HEK293 (cell line): ENCODE results near the gene CREB3L1.

ENCODE experiments used
- CTCF ChIA-PET: fragments of 350-600 bp; formaldehyde crosslinking; extraction: SDS; loops from one replicate; lab custom pipeline; 2021; ENCODE audit warnings: antibody characterized with exemption; lab: Yijun Ruan, JAX
- POLR2A ChIA-PET: fragments of 300-600 bp; formaldehyde crosslinking; extraction: SDS; loops from one replicate; lab custom pipeline; 2020; ENCODE audit warnings: antibody characterized with exemption, inconsistent platforms; lab: Yijun Ruan, JAX
- H3K27ac ChIP-seq: fragments of 200-500 bp; sonication (Bioruptor generic); 2 replicates; pipeline ENCODE4 v1.5.1; 2014; ENCODE audit warnings: low read depth, low read length, control low read depth, inconsistent platforms; ENCODE audit errors: extremely low read depth
- H3K36me3 ChIP-seq, 2 experiments: fragments of 200-500 bp in 1 of 2; sonication (Bioruptor generic) in 1 of 2; 1 replicate in 1 of 2; 2 replicates in 1 of 2; pipeline ENCODE4 v1.5.1; 2014 to 2017; ENCODE audit warnings: inconsistent platforms in 2 of 2, low read length in 2 of 2; ENCODE audit not compliant: control insufficient read depth in 2 of 2, insufficient read depth in 1 of 2
- H3K4me1 ChIP-seq: fragments of 200-500 bp; sonication (Bioruptor generic); 2 replicates; pipeline ENCODE4 v1.5.1; 2014; ENCODE audit warnings: mild to moderate bottlenecking, low read length, inconsistent platforms; ENCODE audit not compliant: control insufficient read depth, insufficient read depth
- H3K4me3 ChIP-seq: 2 replicates; pipeline ENCODE4 v1.5.1; 2011; ENCODE audit warnings: low read depth, mild to moderate bottlenecking, control low read depth, low read length, moderate library complexity
- H3K9me3 ChIP-seq: fragments of 200-500 bp; sonication (Bioruptor generic); 2 replicates; pipeline ENCODE4 v1.5.1; 2014; ENCODE audit warnings: low read depth, low read length, inconsistent platforms; ENCODE audit not compliant: control insufficient read depth, insufficient read depth
- HOXC10 ChIP-seq: sonication (generic); formaldehyde crosslinking; IDR thresholded peaks from 2 replicates; pipeline ENCODE4 v1.8.1; 2023; ENCODE audit warnings: mild to moderate bottlenecking, missing genetic modification reagents
- MZF1 ChIP-seq: fragments of 450-650 bp; formaldehyde crosslinking; IDR thresholded peaks from 2 replicates; pipeline ENCODE4 v1.5.1; 2017; ENCODE audit warnings: missing biosample characterization, missing genetic modification characterization, borderline replicate concordance
- SP7 ChIP-seq: fragments of 450-650 bp; formaldehyde crosslinking; IDR thresholded peaks from 2 replicates; pipeline ENCODE4 v1.5.1; 2016; ENCODE audit warnings: missing biosample characterization, missing genetic modification characterization
- ZBTB7A ChIP-seq: fragments of 450-650 bp; formaldehyde crosslinking; IDR thresholded peaks from 2 replicates; pipeline ENCODE4 v1.5.1; 2016; ENCODE audit warnings: low read depth, missing biosample characterization, missing genetic modification characterization
- ZFHX2 ChIP-seq: fragments of 450-650 bp; formaldehyde crosslinking; conservative IDR thresholded peaks from 2 replicates; pipeline ENCODE4 v1.5.1; 2016; ENCODE audit warnings: missing biosample characterization, missing genetic modification characterization
- ZFP37 ChIP-seq: fragments of 450-650 bp; formaldehyde crosslinking; IDR thresholded peaks from 2 replicates; pipeline ENCODE4 v1.5.1; 2016; ENCODE audit warnings: missing biosample characterization, missing genetic modification characterization
- ZIC2 ChIP-seq: fragments of 450-650 bp; formaldehyde crosslinking; IDR thresholded peaks from 2 replicates; pipeline ENCODE4 v1.5.1; 2016; ENCODE audit warnings: missing biosample characterization, missing genetic modification characterization
- ZNF140 ChIP-seq: fragments of 450-650 bp; formaldehyde crosslinking; IDR thresholded peaks from 2 replicates; pipeline ENCODE4 v1.5.1; 2016; ENCODE audit warnings: missing biosample characterization, missing genetic modification characterization
- ZNF157 ChIP-seq: fragments of 450-650 bp; formaldehyde crosslinking; IDR thresholded peaks from 2 replicates; pipeline ENCODE4 v1.5.1; 2016; ENCODE audit warnings: missing biosample characterization, missing genetic modification characterization
- ZNF18 ChIP-seq: fragments of 450-650 bp; formaldehyde crosslinking; IDR thresholded peaks from 2 replicates; pipeline ENCODE4 v1.5.1; 2016; ENCODE audit warnings: missing biosample characterization, missing genetic modification characterization
- ZNF23 ChIP-seq: fragments of 450-650 bp; formaldehyde crosslinking; IDR thresholded peaks from 2 replicates; pipeline ENCODE4 v1.5.1; 2016; ENCODE audit warnings: missing biosample characterization, missing genetic modification characterization, borderline replicate concordance
- ZNF335 ChIP-seq: fragments of 450-650 bp; formaldehyde crosslinking; conservative IDR thresholded peaks from 2 replicates; pipeline ENCODE4 v1.5.1; 2016; ENCODE audit warnings: missing biosample characterization, missing genetic modification characterization
- ZNF341 ChIP-seq: fragments of 450-650 bp; formaldehyde crosslinking; IDR thresholded peaks from 2 replicates; pipeline ENCODE4; 2016; ENCODE audit warnings: low read depth, missing biosample characterization, missing genetic modification characterization
- ZNF426 ChIP-seq: fragments of 450-650 bp; formaldehyde crosslinking; IDR thresholded peaks from 2 replicates; pipeline ENCODE4 v1.5.1; 2017; ENCODE audit warnings: missing biosample characterization, missing genetic modification characterization, mild to moderate bottlenecking, inconsistent platforms, moderate library complexity
- ZNF433 ChIP-seq: fragments of 450-650 bp; formaldehyde crosslinking; IDR thresholded peaks from 2 replicates; pipeline ENCODE4 v1.5.1; 2016; ENCODE audit warnings: missing biosample characterization, missing genetic modification characterization, low read depth
- ZNF580 ChIP-seq: fragments of 450-650 bp; formaldehyde crosslinking; IDR thresholded peaks from 2 replicates; pipeline ENCODE4 v1.5.1; 2016; ENCODE audit warnings: missing biosample characterization, missing genetic modification characterization
- ZNF596 ChIP-seq: fragments of 450-650 bp; IDR thresholded peaks from 2 replicates; pipeline ENCODE4 v1.5.0; 2018; ENCODE audit warnings: missing biosample characterization, mild to moderate bottlenecking, missing genetic modification characterization, moderate library complexity
- ZNF629 ChIP-seq: fragments of 450-650 bp; formaldehyde crosslinking; IDR thresholded peaks from 2 replicates; pipeline ENCODE4 v1.5.1; 2017; ENCODE audit warnings: missing biosample characterization, missing genetic modification characterization
- ZNF670 ChIP-seq: fragments of 450-650 bp; formaldehyde crosslinking; IDR thresholded peaks from 2 replicates; pipeline ENCODE4 v1.5.1; 2016; ENCODE audit warnings: missing biosample characterization, missing genetic modification characterization, low read depth
- ZNF76 ChIP-seq: fragments of 450-650 bp; formaldehyde crosslinking; IDR thresholded peaks from 2 replicates; pipeline ENCODE4; 2016; ENCODE audit warnings: low read depth, missing biosample characterization, missing genetic modification characterization, borderline replicate concordance
- ZNF777 ChIP-seq: fragments of 450-650 bp; formaldehyde crosslinking; IDR thresholded peaks from 2 replicates; pipeline ENCODE4 v1.5.1; 2017; ENCODE audit warnings: missing biosample characterization, missing genetic modification characterization, borderline replicate concordance
- TF ChIP-seq, protein P1 (sequence below): fragments of 450-650 bp; formaldehyde crosslinking; IDR thresholded peaks from 2 replicates; pipeline ENCODE4 v1.5.1; 2017; ENCODE audit warnings: missing biosample characterization, missing genetic modification characterization
- TF ChIP-seq, protein P2 (sequence below): fragments of 450-650 bp; formaldehyde crosslinking; IDR thresholded peaks from 2 replicates; pipeline ENCODE4 v1.5.1; 2016; ENCODE audit warnings: missing biosample characterization, missing genetic modification characterization

The CREB3L1 gene

DNA sequence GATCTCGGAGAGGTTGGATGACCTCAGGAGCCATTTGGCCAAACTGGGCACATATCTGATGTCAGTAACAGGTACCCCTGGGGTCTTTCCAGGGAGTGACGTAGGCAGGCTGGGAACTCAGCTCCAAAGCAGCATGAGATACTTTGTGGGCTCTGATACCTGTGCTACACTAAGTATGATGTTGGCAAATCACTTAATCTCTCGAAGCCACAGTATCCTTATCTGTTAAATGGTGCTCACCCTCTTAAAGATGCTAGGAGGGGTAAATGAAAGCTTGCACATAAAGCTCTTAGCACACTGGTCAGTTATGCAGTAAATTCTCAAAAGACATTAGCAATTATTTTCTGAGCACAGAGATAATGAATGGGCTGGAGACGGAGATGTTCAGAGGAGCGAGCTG lies 52.7 kb downstream of the CREB3L1 start:
- CTCF ChIA-PET = interaction anchor here (0.7 to 3.0 kb wide), 9 partner anchors 13 to 90 kb away, joined by 3 to 16 read pairs (median 5); partner anchors contain the start of gene DGKZ
- POLR2A ChIA-PET = no interaction called here
- no peaks in the 10 kb centered on the region for H3K36me3 ChIP-seq
- no peak for TF ChIP-seq ZNF157 (tag by site-specific recombination)
- no peak for TF ChIP-seq ZNF670 (tag by site-specific recombination)
- TF ChIP-seq, protein P1, sequence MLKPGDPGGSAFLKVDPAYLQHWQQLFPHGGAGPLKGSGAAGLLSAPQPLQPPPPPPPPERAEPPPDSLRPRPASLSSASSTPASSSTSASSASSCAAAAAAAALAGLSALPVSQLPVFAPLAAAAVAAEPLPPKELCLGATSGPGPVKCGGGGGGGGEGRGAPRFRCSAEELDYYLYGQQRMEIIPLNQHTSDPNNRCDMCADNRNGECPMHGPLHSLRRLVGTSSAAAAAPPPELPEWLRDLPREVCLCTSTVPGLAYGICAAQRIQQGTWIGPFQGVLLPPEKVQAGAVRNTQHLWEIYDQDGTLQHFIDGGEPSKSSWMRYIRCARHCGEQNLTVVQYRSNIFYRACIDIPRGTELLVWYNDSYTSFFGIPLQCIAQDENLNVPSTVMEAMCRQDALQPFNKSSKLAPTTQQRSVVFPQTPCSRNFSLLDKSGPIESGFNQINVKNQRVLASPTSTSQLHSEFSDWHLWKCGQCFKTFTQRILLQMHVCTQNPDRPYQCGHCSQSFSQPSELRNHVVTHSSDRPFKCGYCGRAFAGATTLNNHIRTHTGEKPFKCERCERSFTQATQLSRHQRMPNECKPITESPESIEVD (tag by site-specific recombination) = no peak
- TF ChIP-seq MZF1 (tag by site-specific recombination) = no peak
- TF ChIP-seq ZIC2 (tag by site-specific recombination) = no peak
- TF ChIP-seq ZBTB7A = no peak
- TF ChIP-seq, all 188 proteins: peak for 0
- Histone ChIP-seq H3K4me3 (no peak overlapping the region), H3K4me1 (no peaks in the 10 kb centered on the region), H3K9me3 (no peaks in the 10 kb centered on the region), H3K27ac (no peak overlapping the region)

GRCh38 chr11:46330563-46331281 lies 53.3 kb downstream of the CREB3L1 start:
- TF ChIP-seq ZNF426 = no peak
- TF ChIP-seq ZNF140 (tag by site-specific recombination) = peak; percentile 57

DNA sequence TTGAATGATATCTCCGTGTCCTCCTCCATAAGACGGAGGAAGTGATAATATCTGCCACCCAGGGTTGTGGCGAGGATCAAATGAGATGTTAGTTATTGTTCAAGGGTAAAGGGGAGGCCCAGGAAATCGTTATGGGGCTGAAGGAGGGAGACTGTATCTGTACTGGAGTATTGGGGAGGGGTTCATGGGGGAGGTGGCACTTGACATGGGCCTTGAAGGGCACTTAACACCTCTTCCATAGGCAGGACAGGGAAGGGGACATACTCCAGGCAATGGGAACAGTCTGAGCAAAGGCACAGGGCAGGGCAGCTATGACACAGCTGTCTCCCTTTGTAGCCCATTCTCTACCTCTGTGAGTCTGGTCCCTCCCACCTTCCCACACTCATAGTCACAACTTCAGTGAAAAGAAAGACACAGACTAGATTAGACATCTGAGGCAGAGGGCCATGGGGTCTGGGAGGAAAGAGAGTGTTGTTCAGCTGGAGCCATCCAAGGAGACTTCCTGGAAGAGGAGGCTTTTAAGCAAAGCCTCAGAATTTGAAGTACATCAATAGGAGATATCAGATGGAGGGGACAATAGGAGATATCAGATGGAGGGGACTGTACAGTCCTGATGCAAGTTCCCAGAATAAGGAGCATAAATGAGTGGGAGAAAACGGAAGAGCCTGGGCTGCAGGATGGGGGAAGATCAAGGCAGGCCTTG lies 54.0 kb downstream of the CREB3L1 start:
- Histone ChIP-seq H3K27ac (no peak overlapping the region), H3K4me3 (no peak overlapping the region)
- CTCF ChIA-PET = interaction anchor here (0.6 to 3.0 kb wide), 8 partner anchors 8 to 38 kb away, joined by 3 to 16 read pairs (median 6); partner anchors contain the start of gene DGKZ
- TF ChIP-seq ZNF580 (tag by site-specific recombination) (no peak), ZNF629 (no peak), ZNF335 (tag by site-specific recombination) (peak; percentile 77), HOXC10 (CRISPR knock-in tag) (no peak), ZFHX2 (tag by site-specific recombination) (0 out of 2 replicates have a peak, but pooled peaks have one; percentile 5), ZFP37 (tag by site-specific recombination) (no peak), ZNF433 (no peak), ZNF777 (tag by site-specific recombination) (no peak), ZNF76 (no peak), ZNF18 (tag by site-specific recombination) (no peak), ZNF341 (tag by site-specific recombination) (no peak), SP7 (tag by site-specific recombination) (peak; percentile 30; the same call in 1 of the 2 replicates), ZNF23 (tag by site-specific recombination) (no peak), ZNF596 (tag by site-specific recombination) (no peak)
- TF ChIP-seq, protein P2, sequence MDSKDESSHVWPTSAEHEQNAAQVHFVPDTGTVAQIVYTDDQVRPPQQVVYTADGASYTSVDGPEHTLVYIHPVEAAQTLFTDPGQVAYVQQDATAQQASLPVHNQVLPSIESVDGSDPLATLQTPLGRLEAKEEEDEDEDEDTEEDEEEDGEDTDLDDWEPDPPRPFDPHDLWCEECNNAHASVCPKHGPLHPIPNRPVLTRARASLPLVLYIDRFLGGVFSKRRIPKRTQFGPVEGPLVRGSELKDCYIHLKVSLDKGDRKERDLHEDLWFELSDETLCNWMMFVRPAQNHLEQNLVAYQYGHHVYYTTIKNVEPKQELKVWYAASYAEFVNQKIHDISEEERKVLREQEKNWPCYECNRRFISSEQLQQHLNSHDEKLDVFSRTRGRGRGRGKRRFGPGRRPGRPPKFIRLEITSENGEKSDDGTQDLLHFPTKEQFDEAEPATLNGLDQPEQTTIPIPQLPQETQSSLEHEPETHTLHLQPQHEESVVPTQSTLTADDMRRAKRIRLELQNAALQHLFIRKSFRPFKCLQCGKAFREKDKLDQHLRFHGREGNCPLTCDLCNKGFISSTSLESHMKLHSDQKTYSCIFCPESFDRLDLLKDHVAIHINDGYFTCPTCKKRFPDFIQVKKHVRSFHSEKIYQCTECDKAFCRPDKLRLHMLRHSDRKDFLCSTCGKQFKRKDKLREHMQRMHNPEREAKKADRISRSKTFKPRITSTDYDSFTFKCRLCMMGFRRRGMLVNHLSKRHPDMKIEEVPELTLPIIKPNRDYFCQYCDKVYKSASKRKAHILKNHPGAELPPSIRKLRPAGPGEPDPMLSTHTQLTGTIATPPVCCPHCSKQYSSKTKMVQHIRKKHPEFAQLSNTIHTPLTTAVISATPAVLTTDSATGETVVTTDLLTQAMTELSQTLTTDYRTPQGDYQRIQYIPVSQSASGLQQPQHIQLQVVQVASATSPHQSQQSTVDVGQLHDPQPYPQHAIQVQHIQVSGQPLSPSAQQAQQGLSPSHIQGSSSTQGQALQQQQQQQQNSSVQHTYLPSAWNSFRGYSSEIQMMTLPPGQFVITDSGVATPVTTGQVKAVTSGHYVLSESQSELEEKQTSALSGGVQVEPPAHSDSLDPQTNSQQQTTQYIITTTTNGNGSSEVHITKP (tag by site-specific recombination) = no peak

More at GRCh38 chr11:46330563-46331281, 53.3 kb downstream of the CREB3L1 start:
- no peaks in the 10 kb centered on the region for H3K4me1 ChIP-seq
- no peak overlapping the region for H3K27ac ChIP-seq
- no peaks in the 10 kb centered on the region for H3K36me3 ChIP-seq
- H3K4me3 ChIP-seq = no peak overlapping the region
- ChIA-PET CTCF (interaction anchor here (0.6 to 3.0 kb wide), 12 partner anchors 14 to 91 kb away, joined by 3 to 16 read pairs (median 4); partner anchors contain the start of gene DGKZ), POLR2A (interaction anchor here (0.7 kb wide), 1 partner anchor 87 kb away, joined by 3 read pairs; no protein-coding TSS in a partner anchor)
- H3K9me3 ChIP-seq = no peaks in the 10 kb centered on the region

More for the DNA sequence above, 54.0 kb downstream of the CREB3L1 start:
- Histone ChIP-seq H3K4me1 (no peaks in the 10 kb centered on the region), H3K9me3 (no peaks in the 10 kb centered on the region), H3K36me3 (no peaks in the 10 kb centered on the region)
- POLR2A ChIA-PET = interaction anchor here (0.7 kb wide), 1 partner anchor 88 kb away, joined by 3 read pairs; no protein-coding TSS in a partner anchor
